HCT116 (cell line): ENCODE results near the gene DTNBP1.

ENCODE experiments used
- CEBPB ChIP-seq: IDR thresholded peaks from 2 replicates; pipeline ENCODE4 v1.6.1; 2012; ENCODE audit warnings: low read depth
- CTCF ChIP-seq, 3 experiments: fragments of 200-600 bp in 1 of 3; sonication (generic) in 1 of 3; IDR thresholded peaks in 2 of 3; conservative IDR thresholded peaks in 1 of 3; 2 replicates each; pipeline ENCODE4 v1.5.1; 2012 to 2017; ENCODE audit warnings: low read depth in 2 of 3, low read length in 2 of 3, antibody characterized with exemption in 1 of 3, borderline replicate concordance in 1 of 3, control low read depth in 1 of 3, mild to moderate bottlenecking in 1 of 3, mixed read lengths in 1 of 3, mixed run types in 1 of 3, moderate library complexity in 1 of 3; ENCODE audit not compliant: insufficient read depth in 1 of 3
- FOSL1 ChIP-seq: IDR thresholded peaks from 2 replicates; pipeline ENCODE4 v1.6.1; 2012; ENCODE audit warnings: low read depth
- POLR2A ChIP-seq: IDR thresholded peaks from 2 replicates; pipeline ENCODE4 v1.7.0; 2011; ENCODE audit warnings: borderline replicate concordance; ENCODE audit not compliant: insufficient read depth, insufficient read length; ENCODE audit errors: extremely low read depth
- POLR2AphosphoS5 ChIP-seq: IDR thresholded peaks from 2 replicates; pipeline ENCODE4 v1.6.1; 2011; ENCODE audit warnings: mild to moderate bottlenecking, low read depth, low read length, moderate library complexity
- RAD21 ChIP-seq: IDR thresholded peaks from 2 replicates; pipeline ENCODE4 v1.6.1; 2012; ENCODE audit warnings: low read depth, mild to moderate bottlenecking
- SP1 ChIP-seq: IDR thresholded peaks from 2 replicates; pipeline ENCODE4 v1.6.1; 2012; ENCODE audit warnings: low read depth

GRCh38 chr6:15581751-15582150 lies 81.1 kb downstream of the DTNBP1 start:
- no peak for TF ChIP-seq CTCF (IDR thresholded peaks at IDR 0.05 in 2 of 3, conservative IDR thresholded peaks at IDR 0.05 in 1 of 3; ENCODE audit: borderline replicate concordance in 1 of 3, insufficient read depth in 1 of 3, low read depth in 2 of 3, low read length in 2 of 3)
- no peak for TF ChIP-seq SP1
- no peak for TF ChIP-seq POLR2AphosphoS5
- TF ChIP-seq CEBPB, result no peak
- TF ChIP-seq RAD21, result no peak
- TF ChIP-seq FOSL1, result no peak
- TF ChIP-seq POLR2A, result no peak
